Gastroesophageal sphincter (tissue), 4 donors: ENCODE data around the gene PPIL4. TPM values are rescaled to one million over a fixed set of nuclear protein-coding genes. Genes with fewer than 3 reads are reported as not detected.
A peak's percentile ranks its signal among the peaks of the same experiment; 100 is the strongest.

Experiments
- ATAC-seq: fragments of 150-250 bp; one replicate; pipeline ENCODE4 v1.9.1; 2016; ENCODE audit warnings: mild to moderate bottlenecking, moderate library complexity
- H3K27ac ChIP-seq, 4 donors: fragments of 200-600 bp; sonication (generic) in 3 of 4; 1 replicate in 3 of 4; 2 replicates in 1 of 4; pipeline ENCODE4 v1.5.1; 2016 to 2019
- H3K27me3 ChIP-seq: fragments of 200-600 bp; sonication (generic); one replicate; pipeline ENCODE4 v1.5.1; 2019
- H3K36me3 ChIP-seq, 2 donors: fragments of 200-600 bp; sonication (generic); one replicate each; pipeline ENCODE4 v1.5.1; 2019; ENCODE audit warnings: control low read depth in 1 of 2
- H3K4me1 ChIP-seq, 3 donors: fragments of 200-600 bp; sonication (generic); 1 replicate in 2 of 3; 2 replicates in 1 of 3; pipeline ENCODE4 v1.5.1; 2016 to 2019; ENCODE audit warnings: control low read depth in 2 of 3
- H3K4me3 ChIP-seq, 2 donors: fragments of 200-600 bp; sonication (generic); one replicate each; pipeline ENCODE4 v1.5.1; 2019; ENCODE audit warnings: mild to moderate bottlenecking in 1 of 2, moderate library complexity in 1 of 2
- H3K9me3 ChIP-seq, 3 donors: fragments of 200-600 bp; sonication (generic); one replicate each; pipeline ENCODE4 v1.5.1; 2017 to 2019; ENCODE audit warnings: control low read depth in 2 of 3
- EP300 ChIP-seq: sonication (generic); formaldehyde crosslinking; IDR thresholded peaks from one replicate; pipeline ENCODE4 v1.6.1; 2017; ENCODE audit warnings: antibody characterized with exemption, mild to moderate bottlenecking
- POLR2A ChIP-seq, 2 donors: fragments of 450-650 bp; IDR thresholded peaks; one replicate each; pipeline ENCODE4 v1.6.1; 2017; ENCODE audit warnings: antibody characterized with exemption in 2 of 2, mild to moderate bottlenecking in 2 of 2, moderate library complexity in 1 of 2
- POLR2AphosphoS5 ChIP-seq: sonication (generic); formaldehyde crosslinking; IDR thresholded peaks from one replicate; pipeline ENCODE4 v1.6.1; 2017; ENCODE audit warnings: antibody characterized with exemption
- WGBS, 2 donors: methylation state at CpG; one replicate each; pipeline ENCODE4 v1.1.5; 2018; ENCODE audit warnings: low coverage in 1 of 2; 5-methylcytosine and 5-hydroxymethylcytosine counted together
- total RNA-seq, 4 donors: library from RNA; depleted of rRNA; stranded (reverse); fragments of >200 nt; gene quantifications; one replicate each; pipeline ENCODE4 v1.1.0, GENCODE V29; 2016
- TF ChIP-seq, protein P1 (sequence below), 4 experiments: fragments of 200-600 bp in 2 of 4; fragments of 450-650 bp in 2 of 4; sonication (generic) in 1 of 4; IDR thresholded peaks; one replicate each; pipeline ENCODE4 v1.5.1; 2017 to 2019; ENCODE audit warnings: antibody characterized with exemption in 4 of 4, mild to moderate bottlenecking in 2 of 4, moderate library complexity in 2 of 4

PPIL4 gene
- total RNA-seq, 4 donors from 2014 or later, result 23.5 to 47.2 (median 39.3) TPM

DNA sequence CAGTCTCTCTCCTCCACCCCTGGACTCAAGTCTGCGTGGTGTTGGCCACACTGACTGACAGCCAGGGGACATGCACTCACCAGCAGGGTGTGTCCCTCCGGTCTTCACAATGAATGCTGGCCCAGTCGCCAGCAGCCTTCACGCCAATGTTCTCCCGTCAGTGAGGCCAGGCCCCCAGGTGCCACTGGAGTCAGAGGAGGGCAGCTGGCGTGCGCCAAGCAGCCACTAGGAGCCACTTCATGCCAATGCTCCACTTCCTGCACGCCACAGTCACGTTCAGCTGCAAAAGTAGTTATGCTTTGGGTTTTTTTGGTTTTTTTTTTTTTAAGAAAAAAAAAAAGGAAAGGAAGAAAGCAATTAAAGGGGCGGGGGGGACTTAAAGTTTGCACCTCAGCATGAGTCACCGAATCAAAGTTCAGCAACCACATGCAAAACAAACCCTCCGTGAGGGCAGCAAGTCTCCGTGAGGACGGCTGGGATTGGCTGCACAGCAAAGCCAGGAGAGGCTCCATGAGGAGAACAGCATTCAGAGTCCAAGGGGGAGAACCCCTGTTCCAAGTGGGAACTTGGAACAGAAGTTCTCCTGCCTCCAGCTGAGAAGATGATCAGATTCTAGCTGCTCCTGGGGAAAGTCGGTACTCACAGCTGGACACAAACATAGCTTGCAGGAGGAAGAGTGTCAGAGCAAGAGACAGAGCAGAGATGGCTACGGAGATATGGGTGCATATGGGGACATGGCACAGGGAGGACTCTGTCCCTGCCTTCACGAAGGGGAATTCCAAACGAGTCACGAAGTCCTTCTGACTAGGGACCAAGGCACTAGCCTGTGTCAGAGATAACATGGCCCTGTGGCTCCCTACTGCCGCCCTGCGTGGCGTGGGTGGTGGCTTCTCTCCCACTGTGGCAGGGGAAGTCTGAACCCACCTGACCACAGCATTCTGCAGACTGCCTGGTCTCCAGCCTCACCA is 60.8 kb downstream of the PPIL4 start, which contains the start of gene ZC3H12D:
ZC3H12D (minus strand) TSS at position 282 of the 968 bp plus-strand sequence. CDS start 10,471 bp downstream, outside the sequence.
- Histone ChIP-seq H3K4me3 (peak within 1 kb of the TSS in 1 of 2 donors; percentile 16), H3K27ac (peak within 1 kb of the TSS in 3 of 4 donors; percentile 5 to 31 (median 19))

DNA sequence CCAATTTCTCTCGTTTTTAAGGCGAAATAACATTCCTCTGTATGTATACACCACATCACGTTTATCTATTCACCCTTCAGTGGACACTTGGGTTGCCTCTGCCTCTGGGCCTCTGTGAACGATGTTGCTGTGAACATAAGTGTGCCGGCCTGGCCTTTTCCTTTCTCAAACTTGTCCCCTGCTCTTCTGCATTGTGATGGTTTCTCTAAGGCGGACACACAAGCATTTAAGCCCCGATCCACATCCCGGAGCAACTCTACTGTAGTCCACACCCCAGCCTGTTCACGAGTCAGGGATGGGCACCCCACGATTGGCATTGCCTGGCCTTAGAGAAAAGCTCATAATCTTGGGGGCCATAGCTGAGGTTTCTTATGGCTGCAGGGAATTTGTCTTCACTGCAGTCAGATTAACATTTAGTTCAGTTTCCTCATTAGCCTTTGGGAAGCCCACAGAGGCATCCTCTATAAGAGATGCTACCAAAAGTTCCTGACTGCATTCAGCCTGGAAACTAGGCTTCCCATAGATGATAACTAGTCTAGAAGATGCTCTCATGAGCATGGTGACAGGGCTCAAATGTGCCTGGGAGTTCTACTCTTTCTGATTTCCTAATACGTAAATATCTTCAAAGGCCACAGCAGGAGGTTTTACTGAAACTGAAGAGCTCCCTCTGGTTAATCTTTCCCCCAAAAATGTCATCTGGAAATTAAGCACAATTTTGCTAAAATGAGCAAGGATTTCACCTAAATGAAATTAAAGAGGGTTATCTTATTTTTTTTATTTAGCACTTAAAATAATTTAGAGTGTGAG is 61.8 kb downstream of the PPIL4 start:
- peak overlapping the region in 3 of 4 donors; percentile 5 to 31 (median 19) for H3K27ac ChIP-seq
- no peaks in the 10 kb centered on the region for H3K27me3 ChIP-seq
- peak overlapping the region in 1 of 2 donors; percentile 16 for H3K4me3 ChIP-seq
- H3K9me3 ChIP-seq, result no peaks in the 10 kb centered on the region
- H3K4me1 ChIP-seq, result peaks cover 0 to 8% (median 0%) of the 10 kb centered on the region in 3 donors
- no peak for ATAC-seq
- TF ChIP-seq, protein P1, sequence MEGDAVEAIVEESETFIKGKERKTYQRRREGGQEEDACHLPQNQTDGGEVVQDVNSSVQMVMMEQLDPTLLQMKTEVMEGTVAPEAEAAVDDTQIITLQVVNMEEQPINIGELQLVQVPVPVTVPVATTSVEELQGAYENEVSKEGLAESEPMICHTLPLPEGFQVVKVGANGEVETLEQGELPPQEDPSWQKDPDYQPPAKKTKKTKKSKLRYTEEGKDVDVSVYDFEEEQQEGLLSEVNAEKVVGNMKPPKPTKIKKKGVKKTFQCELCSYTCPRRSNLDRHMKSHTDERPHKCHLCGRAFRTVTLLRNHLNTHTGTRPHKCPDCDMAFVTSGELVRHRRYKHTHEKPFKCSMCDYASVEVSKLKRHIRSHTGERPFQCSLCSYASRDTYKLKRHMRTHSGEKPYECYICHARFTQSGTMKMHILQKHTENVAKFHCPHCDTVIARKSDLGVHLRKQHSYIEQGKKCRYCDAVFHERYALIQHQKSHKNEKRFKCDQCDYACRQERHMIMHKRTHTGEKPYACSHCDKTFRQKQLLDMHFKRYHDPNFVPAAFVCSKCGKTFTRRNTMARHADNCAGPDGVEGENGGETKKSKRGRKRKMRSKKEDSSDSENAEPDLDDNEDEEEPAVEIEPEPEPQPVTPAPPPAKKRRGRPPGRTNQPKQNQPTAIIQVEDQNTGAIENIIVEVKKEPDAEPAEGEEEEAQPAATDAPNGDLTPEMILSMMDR (IDR thresholded peaks at IDR 0.05), result no peak
- TF ChIP-seq POLR2A (IDR thresholded peaks at IDR 0.05), result no peak
- TF ChIP-seq POLR2AphosphoS5, result no peak
- no peak for TF ChIP-seq EP300
- WGBS, 2 donors, result 82 to 87% methylated on average over 5 to 11 of the region's 11 CpGs
- no peaks in the 10 kb centered on the region for H3K36me3 ChIP-seq

More for the DNA sequence above, 60.8 kb downstream of the PPIL4 start, which contains the start of gene ZC3H12D:
- Histone ChIP-seq H3K9me3 (no peaks in the 10 kb centered on the region), H3K27me3 (no peaks in the 10 kb centered on the region), H3K4me1 (peaks cover 0 to 8% (median 0%) of the 10 kb centered on the region in 3 donors), H3K36me3 (no peaks in the 10 kb centered on the region)
- WGBS, 2 donors, result 40 to 62% methylated on average over 2 to 12 of the region's 22 CpGs
- TF ChIP-seq EP300 (no peak), POLR2A (IDR thresholded peaks at IDR 0.05) (peak in 1 of 2 donors; percentile 15), POLR2AphosphoS5 (no peak)
- TF ChIP-seq, protein P1 (IDR thresholded peaks at IDR 0.05), result peak in 2 of 4 experiments; percentile 14 to 27
- peak; percentile 40 for ATAC-seq

DNA sequence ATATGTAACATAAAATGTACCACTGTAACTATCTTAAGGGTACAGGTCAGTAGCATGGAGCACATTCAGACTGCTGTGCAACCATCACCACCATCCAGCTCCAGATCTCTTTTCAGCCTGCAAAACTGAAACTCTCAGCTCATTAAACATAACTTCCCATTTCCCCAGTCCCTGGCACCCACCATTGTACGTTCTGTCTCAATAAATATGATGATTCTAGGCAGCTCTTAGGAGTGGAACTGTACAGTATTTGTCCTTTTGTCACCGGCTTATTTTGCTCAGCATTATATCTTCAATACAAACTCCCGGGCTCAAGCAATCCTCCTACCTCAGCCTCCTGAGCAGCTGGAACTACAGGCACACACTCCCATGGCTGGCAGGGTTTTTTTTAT is 62.5 kb downstream of the PPIL4 start:
- 77 to 94% methylated on average over 3 of the region's 3 CpGs for WGBS, 2 donors
- peaks cover 0 to 8% (median 0%) of the 10 kb centered on the region in 3 donors for H3K4me1 ChIP-seq
- no peaks in the 10 kb centered on the region for H3K27me3 ChIP-seq
- H3K27ac ChIP-seq, result peak overlapping the region in 1 of 4 donors; percentile 69
- ATAC-seq, result no peak
- no peak for TF ChIP-seq POLR2A (IDR thresholded peaks at IDR 0.05)
- TF ChIP-seq, protein P1 (IDR thresholded peaks at IDR 0.05), result no peak
- TF ChIP-seq POLR2AphosphoS5, result no peak
- TF ChIP-seq EP300, result no peak
- no peaks in the 10 kb centered on the region for H3K9me3 ChIP-seq
- peak overlapping the region in 1 of 2 donors; percentile 16 for H3K4me3 ChIP-seq
- H3K36me3 ChIP-seq, result no peaks in the 10 kb centered on the region

DNA sequence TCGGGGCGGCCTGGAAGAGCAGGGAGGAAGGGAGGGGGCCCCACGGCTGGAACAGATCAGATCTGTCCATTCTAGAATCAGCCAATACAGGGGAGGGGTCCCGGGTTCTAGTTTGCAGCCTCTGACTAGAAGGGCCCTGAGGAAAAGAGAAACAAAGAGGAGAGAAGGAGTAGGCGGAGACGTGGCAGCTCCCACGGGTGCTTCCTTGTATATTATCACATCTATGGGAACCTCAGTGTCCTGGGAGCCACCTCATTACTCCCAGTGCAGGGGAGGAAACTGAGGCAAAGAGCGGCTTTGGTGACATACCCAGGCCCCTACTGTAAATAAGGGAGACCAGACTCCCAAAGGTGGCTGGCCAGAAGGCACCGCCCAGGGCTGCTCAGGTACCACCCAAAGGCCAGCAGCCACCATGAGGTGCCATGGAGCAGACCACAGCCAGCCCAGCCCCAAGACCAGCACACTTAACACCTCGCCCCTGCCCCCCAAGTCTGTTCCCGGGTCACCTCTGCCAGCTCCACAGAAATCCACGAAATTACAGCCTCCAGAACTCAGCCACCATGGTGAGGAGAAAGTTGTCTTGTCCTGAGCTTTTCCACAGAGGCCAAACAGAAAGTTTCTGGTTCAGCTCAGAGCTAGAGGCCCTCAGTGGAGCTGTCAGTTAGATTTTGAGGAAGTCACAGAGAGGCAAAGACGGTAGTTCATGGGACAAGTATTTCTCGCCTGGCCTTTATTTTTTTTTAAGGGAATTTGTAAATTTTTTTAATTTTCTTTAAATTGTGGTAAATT is 63.1 kb downstream of the PPIL4 start:
- TF ChIP-seq POLR2AphosphoS5 (no peak), EP300 (no peak), POLR2A (IDR thresholded peaks at IDR 0.05) (no peak)
- TF ChIP-seq, protein P1 (IDR thresholded peaks at IDR 0.05), result no peak
- H3K36me3 ChIP-seq, result no peaks in the 10 kb centered on the region
- H3K4me3 ChIP-seq, result peak overlapping the region in 1 of 2 donors; percentile 44
- H3K4me1 ChIP-seq, result peaks cover 0 to 8% (median 0%) of the 10 kb centered on the region in 3 donors
- H3K27me3 ChIP-seq, result no peaks in the 10 kb centered on the region
- H3K9me3 ChIP-seq, result no peaks in the 10 kb centered on the region
- 54 to 70% methylated on average over 4 to 6 of the region's 14 CpGs for WGBS, 2 donors
- peak; percentile 18 for ATAC-seq
- H3K27ac ChIP-seq, result peak overlapping the region in 3 of 4 donors; percentile 58 to 69 (median 63)
